Measurements from ENCODE around the gene FBXW4.

- TF ChIP-seq CTCF (IDR thresholded peaks at IDR 0.05) (no peak), POLR2A (IDR thresholded peaks at IDR 0.05) (no peak), EP300 (IDR thresholded peaks at IDR 0.05; ENCODE audit: low read depth) (no peak), POLR2AphosphoS5 (IDR thresholded peaks at IDR 0.05) (no peak)
Measured at GRCh38 chr10:101653536-101653935, 41.4 kb downstream of the FBXW4 start.

All from transverse colon (tissue), 4 donors.